RWPE1 (cell line): Measurements from ENCODE around the gene HOXB8.

Source experiments
- CTCF ChIA-PET: fragments of 350-600 bp; sonication (Branson Sonifier 250); formaldehyde crosslinking; extraction: SDS; loops from one replicate; lab custom pipeline; 2021; lab: Yijun Ruan, JAX
- POLR2A ChIA-PET: fragments of 400-600 bp; formaldehyde crosslinking; extraction: SDS; loops from one replicate; lab custom pipeline; 2020; ENCODE audit warnings: antibody characterized with exemption; ENCODE audit not compliant: low non-redundant PET; lab: Yijun Ruan, JAX
- DNase-seq: peaks from one replicate; pipeline ENCODE4 v3.0.0; 2012; ENCODE audit warnings: low spot score
- H3K27ac ChIP-seq: fragments of 450-650 bp; 2 replicates; pipeline ENCODE4 v1.5.1; 2017
- TF ChIP-seq, protein P1 (sequence below): fragments of 450-650 bp; conservative IDR thresholded peaks from 2 replicates; pipeline ENCODE4 v1.5.1; 2017; ENCODE audit warnings: low read depth, mild to moderate bottlenecking

Gene HOXB8

DNA sequence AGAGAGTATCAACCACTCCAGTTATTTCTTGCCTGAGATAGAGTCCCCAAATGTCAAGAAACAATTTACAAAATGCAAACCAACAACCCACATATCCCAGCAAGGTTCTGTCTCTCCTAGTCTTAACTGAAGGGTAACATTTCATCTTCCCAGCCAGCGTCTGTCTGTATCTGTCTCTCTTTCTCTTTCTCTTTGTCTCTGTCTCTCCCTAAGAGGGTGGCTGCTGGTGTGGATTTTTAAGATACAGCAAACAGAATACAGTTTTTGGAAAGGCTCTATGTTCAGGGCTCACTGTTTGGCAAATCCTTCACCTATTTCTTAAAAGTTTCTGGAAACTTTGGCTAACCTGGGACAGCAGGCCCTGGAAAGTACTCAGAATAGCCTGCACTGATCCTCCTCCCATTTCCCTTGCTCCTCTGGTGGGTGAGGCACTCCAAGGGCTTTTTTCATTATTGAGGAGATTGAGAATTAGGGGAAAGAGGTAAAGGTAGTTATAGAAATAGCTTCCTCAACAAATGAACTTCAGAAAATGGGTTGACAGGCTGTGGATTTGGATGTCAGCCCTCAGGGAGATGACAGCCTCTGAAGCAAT, 43.2 kb downstream of the HOXB8 start:
- TF ChIP-seq, protein P1, sequence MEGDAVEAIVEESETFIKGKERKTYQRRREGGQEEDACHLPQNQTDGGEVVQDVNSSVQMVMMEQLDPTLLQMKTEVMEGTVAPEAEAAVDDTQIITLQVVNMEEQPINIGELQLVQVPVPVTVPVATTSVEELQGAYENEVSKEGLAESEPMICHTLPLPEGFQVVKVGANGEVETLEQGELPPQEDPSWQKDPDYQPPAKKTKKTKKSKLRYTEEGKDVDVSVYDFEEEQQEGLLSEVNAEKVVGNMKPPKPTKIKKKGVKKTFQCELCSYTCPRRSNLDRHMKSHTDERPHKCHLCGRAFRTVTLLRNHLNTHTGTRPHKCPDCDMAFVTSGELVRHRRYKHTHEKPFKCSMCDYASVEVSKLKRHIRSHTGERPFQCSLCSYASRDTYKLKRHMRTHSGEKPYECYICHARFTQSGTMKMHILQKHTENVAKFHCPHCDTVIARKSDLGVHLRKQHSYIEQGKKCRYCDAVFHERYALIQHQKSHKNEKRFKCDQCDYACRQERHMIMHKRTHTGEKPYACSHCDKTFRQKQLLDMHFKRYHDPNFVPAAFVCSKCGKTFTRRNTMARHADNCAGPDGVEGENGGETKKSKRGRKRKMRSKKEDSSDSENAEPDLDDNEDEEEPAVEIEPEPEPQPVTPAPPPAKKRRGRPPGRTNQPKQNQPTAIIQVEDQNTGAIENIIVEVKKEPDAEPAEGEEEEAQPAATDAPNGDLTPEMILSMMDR: no peak
- ChIA-PET POLR2A (no interaction called here), CTCF (no interaction called here)
- no peak overlapping the region for H3K27ac ChIP-seq
- no peak for DNase-seq

DNA sequence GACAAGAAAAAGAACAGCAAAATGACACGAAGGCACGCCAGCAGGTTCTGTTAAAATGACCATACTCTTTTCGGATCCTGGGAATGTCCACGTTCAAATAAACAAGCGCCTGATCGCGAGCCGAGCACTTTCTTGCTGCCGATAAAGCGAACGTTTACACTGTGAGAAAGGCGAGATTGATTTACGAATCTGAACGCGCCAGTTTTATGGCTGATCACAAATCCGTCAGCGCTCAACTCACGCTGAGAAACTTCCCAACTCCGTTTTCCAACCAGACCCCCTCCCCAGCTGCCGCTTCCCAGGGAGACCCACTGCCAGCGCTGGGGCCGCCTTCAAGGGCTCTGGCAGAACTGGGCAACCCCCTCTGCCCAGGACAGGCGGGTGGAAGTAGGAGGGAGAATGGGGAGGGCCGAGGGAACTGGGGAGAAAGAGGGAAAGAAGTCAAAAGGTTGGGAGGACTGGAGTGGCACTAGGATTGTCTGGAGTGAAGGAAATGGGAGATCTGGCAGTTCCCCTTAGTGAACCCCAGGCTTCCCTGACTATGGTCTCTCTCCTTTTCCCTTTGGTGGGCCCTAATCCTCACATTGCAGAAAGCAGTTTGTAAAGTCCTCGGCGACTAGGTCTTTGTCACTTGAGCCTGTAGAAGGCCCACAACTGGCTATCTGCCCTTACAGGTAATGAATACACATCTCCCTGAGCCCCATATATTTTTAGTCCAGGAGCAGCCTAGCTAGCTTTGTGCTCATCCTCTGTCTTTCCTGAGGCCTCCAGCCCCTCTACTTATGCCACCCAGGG, 43.9 kb downstream of the HOXB8 start:
- CTCF ChIA-PET: no interaction called here
- no peak for DNase-seq
- POLR2A ChIA-PET: no interaction called here
- TF ChIP-seq, protein P1: no peak
- H3K27ac ChIP-seq: no peak overlapping the region

DNA sequence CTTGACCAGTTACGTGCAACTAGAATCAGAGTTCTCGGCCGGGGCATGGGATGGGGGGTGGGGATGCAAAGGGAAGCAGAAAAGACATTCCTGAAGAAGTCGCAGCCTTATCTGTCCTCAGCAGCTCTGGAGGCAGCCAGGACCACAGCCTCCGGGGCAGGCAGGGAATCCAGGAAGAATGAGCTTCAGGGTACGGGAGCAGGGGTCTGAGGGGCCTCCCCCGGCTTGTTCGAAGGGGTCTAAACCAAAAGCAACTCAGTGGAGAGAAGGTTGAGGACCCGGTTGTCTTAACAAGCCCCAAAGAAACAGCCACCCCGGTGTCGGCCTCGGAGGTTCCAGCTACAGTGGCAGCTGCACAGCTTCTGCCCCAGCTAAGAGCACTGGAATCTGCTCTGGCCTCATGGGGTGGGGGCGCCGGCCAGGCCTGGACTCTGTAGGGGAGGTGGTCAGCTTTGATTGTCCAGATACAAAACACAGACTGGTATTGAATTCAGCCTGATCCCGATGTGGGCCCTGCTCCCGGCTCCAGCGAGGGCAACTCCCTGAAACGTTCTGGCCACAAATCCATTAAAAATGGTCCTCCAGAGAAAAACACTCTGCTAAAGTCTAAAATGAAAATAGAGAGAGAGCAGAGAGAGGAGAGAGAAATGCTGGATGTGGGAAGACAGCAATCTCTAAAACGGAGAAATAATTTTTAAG, 44.6 kb downstream of the HOXB8 start:
- POLR2A ChIA-PET: no interaction called here
- CTCF ChIA-PET: no interaction called here
- no peak overlapping the region for H3K27ac ChIP-seq
- no peak for DNase-seq
- TF ChIP-seq, protein P1: no peak

DNA sequence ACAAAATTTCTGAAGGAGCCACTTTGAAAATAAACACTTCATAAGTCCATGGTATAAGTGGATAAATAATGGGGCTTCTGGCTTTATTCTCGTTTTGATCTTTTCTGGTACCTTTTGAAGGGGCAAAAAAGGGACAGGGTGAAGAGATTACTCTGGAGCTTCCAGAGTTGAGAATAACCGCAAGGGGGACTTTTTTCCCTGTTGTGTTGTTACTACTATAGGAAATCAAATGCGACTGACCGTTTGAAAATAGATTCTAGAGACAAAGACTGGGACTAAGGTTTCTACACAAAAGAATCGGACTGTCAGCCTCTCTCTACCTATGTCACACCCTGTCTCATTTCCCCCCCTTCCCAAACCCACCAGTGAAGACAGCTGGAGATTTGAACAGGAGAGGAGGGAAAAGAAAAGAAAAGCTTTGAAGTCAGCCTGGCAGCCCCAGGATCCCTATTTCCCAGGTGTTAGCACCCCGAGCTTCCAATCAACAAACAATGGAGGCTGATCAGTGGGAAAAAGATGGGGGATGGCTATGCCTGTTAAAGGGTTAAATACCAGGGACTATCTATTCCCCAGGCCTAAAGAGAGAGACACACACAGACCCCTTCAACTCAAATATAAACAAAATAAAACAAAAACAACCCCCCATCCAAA, 45.3 kb downstream of the HOXB8 start:
- ChIA-PET POLR2A (no interaction called here), CTCF (no interaction called here)
- no peak for DNase-seq
- no peak overlapping the region for H3K27ac ChIP-seq
- TF ChIP-seq, protein P1: no peak

DNA sequence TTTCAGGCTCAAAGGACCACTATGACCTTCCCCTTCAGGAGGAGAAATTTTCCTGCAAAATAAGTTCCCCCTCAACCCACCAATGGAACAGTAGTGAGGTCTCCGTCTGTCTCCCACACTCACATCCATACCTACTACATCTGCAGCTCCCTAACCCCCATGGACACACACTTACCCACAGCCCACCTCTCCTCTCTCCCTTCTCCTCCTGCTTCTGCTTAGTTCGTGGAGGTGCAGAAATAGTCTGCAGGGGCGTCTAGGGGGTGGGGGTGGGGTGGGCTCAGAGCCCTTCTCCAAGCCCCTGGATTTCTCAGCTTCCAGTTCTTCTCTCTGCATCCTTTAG, 45.9 kb downstream of the HOXB8 start:
- TF ChIP-seq, protein P1: no peak
- no peak for DNase-seq
- ChIA-PET CTCF (no interaction called here), POLR2A (no interaction called here)
- no peak overlapping the region for H3K27ac ChIP-seq

DNA sequence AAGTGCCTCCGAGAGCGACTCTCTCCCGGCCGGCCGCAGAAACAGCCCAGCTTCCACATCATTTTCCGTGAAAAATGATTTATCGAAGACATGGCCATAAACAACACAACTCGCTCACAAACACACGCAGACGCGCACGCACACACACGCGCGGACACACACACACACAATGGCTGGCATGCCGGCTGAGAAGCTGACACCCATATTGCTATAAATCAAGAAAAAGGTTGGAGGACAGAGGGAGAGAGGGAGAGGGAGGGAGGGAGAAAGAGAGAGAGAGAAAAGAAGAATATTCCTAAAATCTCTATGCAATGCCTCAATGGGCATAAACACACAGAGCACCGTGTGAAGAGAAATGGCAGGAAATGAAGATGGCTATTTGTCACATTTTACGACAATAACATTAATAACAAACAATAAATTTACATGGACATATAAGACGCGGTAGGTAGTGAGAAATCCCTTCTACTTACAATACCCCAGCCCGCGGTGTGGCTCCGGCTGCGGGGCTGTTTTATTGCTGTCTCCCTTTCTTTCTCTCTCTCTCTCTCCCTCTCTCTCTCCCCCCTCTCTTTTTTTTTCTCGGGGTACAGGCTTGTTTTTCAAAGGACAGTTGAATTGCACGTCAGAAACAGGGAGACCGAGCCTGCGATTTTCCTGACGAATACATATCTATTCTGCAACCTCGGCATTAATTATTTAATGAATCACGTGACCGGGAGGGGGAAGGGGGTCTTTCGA, 46.4 kb downstream of the HOXB8 start:
- TF ChIP-seq, protein P1: no peak
- H3K27ac ChIP-seq: no peak overlapping the region
- ChIA-PET POLR2A (no interaction called here), CTCF (no interaction called here)
- DNase-seq: no peak
